BLaER1 (cell line): Measurements from ENCODE around the gene CTRB1.

Experiments used
- H3K27ac ChIP-seq: shearing (Covaris generic); formaldehyde crosslinking; 2 replicates; pipeline ENCODE4 v1.8.1; 2022
- H3K27me3 ChIP-seq: shearing (Covaris generic); formaldehyde crosslinking; 2 replicates; pipeline ENCODE4 v1.8.1; 2022
- H3K36me3 ChIP-seq: shearing (Covaris generic); formaldehyde crosslinking; 2 replicates; pipeline ENCODE4 v1.8.1; 2022
- H3K4me1 ChIP-seq: shearing (Covaris generic); formaldehyde crosslinking; 2 replicates; pipeline ENCODE4 v1.8.1; 2022
- H3K4me2 ChIP-seq: shearing (Covaris generic); formaldehyde crosslinking; 2 replicates; pipeline ENCODE4 v1.8.1; 2022
- H3K4me3 ChIP-seq: shearing (Covaris generic); formaldehyde crosslinking; 2 replicates; pipeline ENCODE4 v1.8.1; 2022
- H3K9ac ChIP-seq: shearing (Covaris generic); formaldehyde crosslinking; 2 replicates; pipeline ENCODE4 v1.8.1; 2022
- H3K9me3 ChIP-seq: shearing (Covaris generic); formaldehyde crosslinking; 2 replicates; pipeline ENCODE4 v1.8.1; 2022
- H4K20me1 ChIP-seq: shearing (Covaris generic); formaldehyde crosslinking; 2 replicates; pipeline ENCODE4 v1.8.1; 2022
- Cebpa-rat ChIP-seq: shearing (Covaris generic); IDR thresholded peaks from 2 replicates; pipeline ENCODE4 v1.8.1; 2022

CTRB1 gene

GRCh38 chr16:75230471-75231110, 11.8 kb downstream of the CTRB1 start:
- H3K36me3 ChIP-seq, result no peaks in the 10 kb centered on the region

GRCh38 chr16:75231570-75231969, 12.8 kb downstream of the CTRB1 start:
- Histone ChIP-seq H3K36me3 (no peaks in the 10 kb centered on the region), H4K20me1 (no peaks in the 10 kb centered on the region), H3K27ac (no peak overlapping the region)

More at GRCh38 chr16:75230471-75231110, 11.8 kb downstream of the CTRB1 start:
- no peaks in the 10 kb centered on the region for H3K9me3 ChIP-seq
- no peak overlapping the region for H3K4me2 ChIP-seq
- no peak for TF ChIP-seq Cebpa-rat
- H3K27me3 ChIP-seq, result no peaks in the 10 kb centered on the region
- H3K9ac ChIP-seq, result no peak overlapping the region
- H3K4me1 ChIP-seq, result peaks cover 5% of the 10 kb centered on the region; the same call in 1 of the 2 replicates
- no peak overlapping the region for H3K27ac ChIP-seq
- no peak overlapping the region for H3K4me3 ChIP-seq
- no peaks in the 10 kb centered on the region for H4K20me1 ChIP-seq

GRCh38 chr16:75233611-75233938, 14.8 kb downstream of the CTRB1 start:
- Histone ChIP-seq H3K4me1 (peaks cover 14% of the 10 kb centered on the region), H4K20me1 (no peaks in the 10 kb centered on the region), H3K4me2 (no peak overlapping the region), H3K27ac (no peak overlapping the region), H3K4me3 (no peak overlapping the region), H3K27me3 (no peaks in the 10 kb centered on the region), H3K36me3 (no peaks in the 10 kb centered on the region), H3K9ac (no peak overlapping the region), H3K9me3 (no peaks in the 10 kb centered on the region)
- TF ChIP-seq Cebpa-rat, result no peak

More at GRCh38 chr16:75231570-75231969, 12.8 kb downstream of the CTRB1 start:
- Histone ChIP-seq H3K9ac (no peak overlapping the region), H3K4me2 (no peak overlapping the region), H3K27me3 (no peaks in the 10 kb centered on the region), H3K4me1 (peaks cover 5% of the 10 kb centered on the region; the same call in 1 of the 2 replicates), H3K9me3 (no peaks in the 10 kb centered on the region), H3K4me3 (no peak overlapping the region)
- no peak for TF ChIP-seq Cebpa-rat

GRCh38 chr16:75234856-75235696, 16.3 kb downstream of the CTRB1 start:
- Histone ChIP-seq H3K36me3 (no peaks in the 10 kb centered on the region), H3K4me1 (peaks cover 19% of the 10 kb centered on the region), H3K27ac (no peak overlapping the region), H3K27me3 (no peaks in the 10 kb centered on the region), H3K4me2 (no peak overlapping the region), H3K9me3 (no peaks in the 10 kb centered on the region), H3K4me3 (no peak overlapping the region), H4K20me1 (no peaks in the 10 kb centered on the region), H3K9ac (no peak overlapping the region)
- TF ChIP-seq Cebpa-rat, result no peak

GRCh38 chr16:75235721-75236193, 17.0 kb downstream of the CTRB1 start:
- H3K4me2 ChIP-seq, result no peak overlapping the region
- no peaks in the 10 kb centered on the region for H3K27me3 ChIP-seq
- H3K4me3 ChIP-seq, result no peak overlapping the region
- H4K20me1 ChIP-seq, result no peaks in the 10 kb centered on the region
- H3K9ac ChIP-seq, result no peak overlapping the region
- H3K4me1 ChIP-seq, result peaks cover 19% of the 10 kb centered on the region
- no peaks in the 10 kb centered on the region for H3K9me3 ChIP-seq
- no peak overlapping the region for H3K27ac ChIP-seq
- TF ChIP-seq Cebpa-rat, result no peak
- no peaks in the 10 kb centered on the region for H3K36me3 ChIP-seq

- Histone ChIP-seq H3K4me2 (no peak overlapping the region), H3K9me3 (no peaks in the 10 kb centered on the region), H3K9ac (no peak overlapping the region), H4K20me1 (no peaks in the 10 kb centered on the region), H3K4me1 (peaks cover 19% of the 10 kb centered on the region), H3K36me3 (no peaks in the 10 kb centered on the region), H3K4me3 (no peak overlapping the region), H3K27me3 (no peaks in the 10 kb centered on the region), H3K27ac (no peak overlapping the region)
- TF ChIP-seq Cebpa-rat, result no peak
Measured at GRCh38 chr16:75236232-75236631, 17.4 kb downstream of the CTRB1 start.

- Histone ChIP-seq H3K27me3 (no peaks in the 10 kb centered on the region), H3K4me2 (no peak overlapping the region), H3K4me1 (peaks cover 19% of the 10 kb centered on the region), H3K4me3 (no peak overlapping the region), H3K9ac (no peak overlapping the region), H4K20me1 (no peaks in the 10 kb centered on the region), H3K9me3 (no peaks in the 10 kb centered on the region), H3K27ac (no peak overlapping the region), H3K36me3 (no peaks in the 10 kb centered on the region)
- TF ChIP-seq Cebpa-rat, result no peak
Measured at GRCh38 chr16:75236736-75237397, 18.1 kb downstream of the CTRB1 start.

- Histone ChIP-seq H3K9ac (0 out of 2 replicates have a peak overlapping the region, but pooled peaks have one; percentile 19), H3K4me1 (peaks cover 19% of the 10 kb centered on the region), H3K36me3 (no peaks in the 10 kb centered on the region)
Measured at GRCh38 chr16:75237398-75238131, 18.8 kb downstream of the CTRB1 start.

GRCh38 chr16:75238132-75238852, 19.5 kb downstream of the CTRB1 start:
- Histone ChIP-seq H3K4me2 (peak overlapping the region; percentile 70), H3K36me3 (no peaks in the 10 kb centered on the region), H3K4me1 (peaks cover 19% of the 10 kb centered on the region)

More at GRCh38 chr16:75237398-75238131, 18.8 kb downstream of the CTRB1 start:
- no peaks in the 10 kb centered on the region for H4K20me1 ChIP-seq
- H3K9me3 ChIP-seq, result no peaks in the 10 kb centered on the region
- no peak overlapping the region for H3K4me3 ChIP-seq
- TF ChIP-seq Cebpa-rat, result no peak
- H3K4me2 ChIP-seq, result peak overlapping the region; percentile 70
- no peak overlapping the region; the same call in 1 of the 2 replicates for H3K27ac ChIP-seq
- H3K27me3 ChIP-seq, result no peaks in the 10 kb centered on the region

More at GRCh38 chr16:75238132-75238852, 19.5 kb downstream of the CTRB1 start:
- peak overlapping the region; percentile 19; the same call in 1 of the 2 replicates for H3K9ac ChIP-seq
- H4K20me1 ChIP-seq, result no peaks in the 10 kb centered on the region
- no peak overlapping the region for H3K4me3 ChIP-seq
- peak overlapping the region; percentile 9; the same call in 1 of the 2 replicates for H3K27ac ChIP-seq
- TF ChIP-seq Cebpa-rat, result no peak
- no peaks in the 10 kb centered on the region for H3K9me3 ChIP-seq
- no peaks in the 10 kb centered on the region for H3K27me3 ChIP-seq
